Measurements from ENCODE around the gene MAT1A. TPM values are rescaled to one million over a fixed set of nuclear protein-coding genes. Genes with fewer than 3 reads are reported as not detected.
"Not testable (repeated sequence)": the region's sequence is repeated elsewhere in the genome, so short reads cannot be mapped to it uniquely, and the experiment has no call there.

Gene MAT1A
- total RNA-seq, 2 donors from 2014 or later, result not detected

- Histone ChIP-seq H3K36me3 (no peaks in the 10 kb centered on the region), H3K9me3 (no peaks in the 10 kb centered on the region), H3K4me1 (ENCODE audit: control insufficient read depth in 1 of 2, low read depth in 2 of 2) (no peaks in the 10 kb centered on the region), H3K27me3 (replicated peaks; ENCODE audit: insufficient read depth) (no peaks in the 10 kb centered on the region), H3K27ac (no peak overlapping the region), H3K4me3 (no peak overlapping the region)
- DNase-seq (ENCODE audit: low spot score) (no peak), ATAC-seq (ENCODE audit: insufficient number of reproducible peaks, low FRiP score, low read depth) (no peak)
- no peak for TF ChIP-seq CTCF (IDR thresholded peaks at IDR 0.05)
Measured at GRCh38 chr10:80259405-80259871, 30.0 kb downstream of the MAT1A start.

- H3K4me3 ChIP-seq; H3K9me3 ChIP-seq; H3K27ac ChIP-seq; DNase-seq (ENCODE audit: low spot score); H3K27me3 ChIP-seq (replicated peaks; ENCODE audit: insufficient read depth); H3K36me3 ChIP-seq; H3K4me1 ChIP-seq (ENCODE audit: control insufficient read depth in 1 of 2, low read depth in 2 of 2); ATAC-seq (ENCODE audit: insufficient number of reproducible peaks, low FRiP score, low read depth): not testable (repeated sequence)
Measured at GRCh38 chr10:80256798-80257197, 32.7 kb downstream of the MAT1A start.

- not testable (repeated sequence) for H3K9me3 ChIP-seq; H3K27ac ChIP-seq; H3K36me3 ChIP-seq; H3K4me3 ChIP-seq; H3K4me1 ChIP-seq (ENCODE audit: control insufficient read depth in 1 of 2, low read depth in 2 of 2); H3K27me3 ChIP-seq (replicated peaks; ENCODE audit: insufficient read depth); ATAC-seq (ENCODE audit: insufficient number of reproducible peaks, low FRiP score, low read depth); DNase-seq (ENCODE audit: low spot score)
Measured at GRCh38 chr10:80254726-80255125, 34.7 kb downstream of the MAT1A start.

- not testable (repeated sequence) for H3K9me3 ChIP-seq; H3K27me3 ChIP-seq (replicated peaks; ENCODE audit: insufficient read depth); DNase-seq (ENCODE audit: low spot score); H3K27ac ChIP-seq; H3K36me3 ChIP-seq; ATAC-seq (ENCODE audit: insufficient number of reproducible peaks, low FRiP score, low read depth); H3K4me3 ChIP-seq; H3K4me1 ChIP-seq (ENCODE audit: control insufficient read depth in 1 of 2, low read depth in 2 of 2)
Measured at GRCh38 chr10:80253963-80254271, 35.5 kb downstream of the MAT1A start.

- no peaks in the 10 kb centered on the region for H3K9me3 ChIP-seq
- TF ChIP-seq CTCF (IDR thresholded peaks at IDR 0.05), result no peak
- H3K27ac ChIP-seq, result no peak overlapping the region
- H3K27me3 ChIP-seq (replicated peaks; ENCODE audit: insufficient read depth), result no peaks in the 10 kb centered on the region
- no peaks in the 10 kb centered on the region for H3K36me3 ChIP-seq
- H3K4me1 ChIP-seq (ENCODE audit: control insufficient read depth in 1 of 2, low read depth in 2 of 2), result no peaks in the 10 kb centered on the region
- H3K4me3 ChIP-seq, result no peak overlapping the region
- ATAC-seq (ENCODE audit: insufficient number of reproducible peaks, low FRiP score, low read depth) (no peak), DNase-seq (ENCODE audit: low spot score) (no peak)
Measured at GRCh38 chr10:80253266-80253962, 36.0 kb downstream of the MAT1A start.

GRCh38 chr10:80252296-80252887 is 37.1 kb downstream of the MAT1A start:
- Histone ChIP-seq H3K27ac (no peak overlapping the region), H3K36me3 (no peaks in the 10 kb centered on the region)
- no peak for ATAC-seq (ENCODE audit: insufficient number of reproducible peaks, low FRiP score, low read depth)

GRCh38 chr10:80251703-80252280 is 37.7 kb downstream of the MAT1A start:
- not testable (repeated sequence) for H3K9me3 ChIP-seq; H3K27me3 ChIP-seq (replicated peaks; ENCODE audit: insufficient read depth); H3K27ac ChIP-seq; H3K4me1 ChIP-seq (ENCODE audit: control insufficient read depth in 1 of 2, low read depth in 2 of 2); H3K4me3 ChIP-seq; H3K36me3 ChIP-seq; ATAC-seq (ENCODE audit: insufficient number of reproducible peaks, low FRiP score, low read depth); DNase-seq (ENCODE audit: low spot score)

More at GRCh38 chr10:80252296-80252887, 37.1 kb downstream of the MAT1A start:
- DNase-seq (ENCODE audit: low spot score), result no peak
- no peaks in the 10 kb centered on the region for H3K4me1 ChIP-seq (ENCODE audit: control insufficient read depth in 1 of 2, low read depth in 2 of 2)
- no peaks in the 10 kb centered on the region for H3K9me3 ChIP-seq
- H3K27me3 ChIP-seq (replicated peaks; ENCODE audit: insufficient read depth), result no peaks in the 10 kb centered on the region
- TF ChIP-seq CTCF (IDR thresholded peaks at IDR 0.05), result no peak
- H3K4me3 ChIP-seq, result no peak overlapping the region

- not testable (repeated sequence) for ATAC-seq (ENCODE audit: insufficient number of reproducible peaks, low FRiP score, low read depth); H3K36me3 ChIP-seq; DNase-seq (ENCODE audit: low spot score)
Measured at GRCh38 chr10:80250399-80250798, 39.1 kb downstream of the MAT1A start.

GRCh38 chr10:80249906-80250305 is 39.6 kb downstream of the MAT1A start:
- H3K36me3 ChIP-seq; DNase-seq (ENCODE audit: low spot score); ATAC-seq (ENCODE audit: insufficient number of reproducible peaks, low FRiP score, low read depth): not testable (repeated sequence)

More at GRCh38 chr10:80250399-80250798, 39.1 kb downstream of the MAT1A start:
- not testable (repeated sequence) for H3K27me3 ChIP-seq (replicated peaks; ENCODE audit: insufficient read depth); H3K27ac ChIP-seq; H3K4me3 ChIP-seq; H3K9me3 ChIP-seq; H3K4me1 ChIP-seq (ENCODE audit: control insufficient read depth in 1 of 2, low read depth in 2 of 2)

More at GRCh38 chr10:80249906-80250305, 39.6 kb downstream of the MAT1A start:
- H3K4me1 ChIP-seq (ENCODE audit: control insufficient read depth in 1 of 2, low read depth in 2 of 2); H3K9me3 ChIP-seq; H3K4me3 ChIP-seq; H3K27me3 ChIP-seq (replicated peaks; ENCODE audit: insufficient read depth); H3K27ac ChIP-seq: not testable (repeated sequence)
